Measurements from ENCODE around the gene KRT15.

KRT15 gene

DNA sequence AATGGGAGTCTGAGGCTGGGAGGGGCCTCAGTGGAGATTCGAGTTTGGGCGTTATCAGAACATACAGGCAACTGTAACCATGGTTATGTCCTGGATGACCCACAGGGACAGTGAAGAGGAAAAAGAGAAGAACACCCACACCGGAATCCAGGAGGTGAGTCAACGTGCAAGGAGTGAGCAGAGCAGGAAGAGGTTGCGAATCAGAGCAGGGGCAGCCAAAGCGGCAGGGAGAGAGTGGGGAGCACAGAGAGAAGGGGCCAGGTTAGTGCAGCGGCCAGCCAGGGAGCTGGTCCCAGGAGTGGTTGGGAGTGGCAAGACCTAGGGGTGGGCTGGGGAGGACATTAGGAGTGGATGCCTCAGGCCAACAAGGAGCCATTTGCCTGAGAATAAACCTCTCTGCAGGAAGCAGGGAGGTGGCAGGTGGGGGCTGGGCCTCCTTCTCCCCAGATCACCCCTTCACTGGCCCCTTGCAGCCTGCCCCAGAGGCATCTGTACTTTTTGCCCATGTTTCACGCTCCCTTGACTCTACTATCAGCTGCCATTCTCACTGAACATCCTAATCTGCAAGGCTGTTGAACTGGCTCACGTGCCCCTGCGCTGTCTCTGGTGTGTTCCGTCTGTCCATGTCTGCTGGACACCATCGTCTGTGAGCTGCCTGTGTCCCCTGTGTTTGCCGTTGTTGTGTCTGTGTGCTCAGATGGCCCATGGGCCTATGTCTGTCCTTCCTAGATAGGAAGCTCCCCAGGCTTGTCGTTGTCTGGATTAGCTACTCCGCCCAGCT, 18.4 kb downstream of the KRT15 start:
- TF ChIP-seq ZFX (IDR thresholded peaks at IDR 0.05; ENCODE audit: borderline replicate concordance), result no peak
- TF ChIP-seq, protein P1, sequence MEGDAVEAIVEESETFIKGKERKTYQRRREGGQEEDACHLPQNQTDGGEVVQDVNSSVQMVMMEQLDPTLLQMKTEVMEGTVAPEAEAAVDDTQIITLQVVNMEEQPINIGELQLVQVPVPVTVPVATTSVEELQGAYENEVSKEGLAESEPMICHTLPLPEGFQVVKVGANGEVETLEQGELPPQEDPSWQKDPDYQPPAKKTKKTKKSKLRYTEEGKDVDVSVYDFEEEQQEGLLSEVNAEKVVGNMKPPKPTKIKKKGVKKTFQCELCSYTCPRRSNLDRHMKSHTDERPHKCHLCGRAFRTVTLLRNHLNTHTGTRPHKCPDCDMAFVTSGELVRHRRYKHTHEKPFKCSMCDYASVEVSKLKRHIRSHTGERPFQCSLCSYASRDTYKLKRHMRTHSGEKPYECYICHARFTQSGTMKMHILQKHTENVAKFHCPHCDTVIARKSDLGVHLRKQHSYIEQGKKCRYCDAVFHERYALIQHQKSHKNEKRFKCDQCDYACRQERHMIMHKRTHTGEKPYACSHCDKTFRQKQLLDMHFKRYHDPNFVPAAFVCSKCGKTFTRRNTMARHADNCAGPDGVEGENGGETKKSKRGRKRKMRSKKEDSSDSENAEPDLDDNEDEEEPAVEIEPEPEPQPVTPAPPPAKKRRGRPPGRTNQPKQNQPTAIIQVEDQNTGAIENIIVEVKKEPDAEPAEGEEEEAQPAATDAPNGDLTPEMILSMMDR (IDR thresholded peaks at IDR 0.05), result no peak
- no peak overlapping the region for H3K27ac ChIP-seq

DNA sequence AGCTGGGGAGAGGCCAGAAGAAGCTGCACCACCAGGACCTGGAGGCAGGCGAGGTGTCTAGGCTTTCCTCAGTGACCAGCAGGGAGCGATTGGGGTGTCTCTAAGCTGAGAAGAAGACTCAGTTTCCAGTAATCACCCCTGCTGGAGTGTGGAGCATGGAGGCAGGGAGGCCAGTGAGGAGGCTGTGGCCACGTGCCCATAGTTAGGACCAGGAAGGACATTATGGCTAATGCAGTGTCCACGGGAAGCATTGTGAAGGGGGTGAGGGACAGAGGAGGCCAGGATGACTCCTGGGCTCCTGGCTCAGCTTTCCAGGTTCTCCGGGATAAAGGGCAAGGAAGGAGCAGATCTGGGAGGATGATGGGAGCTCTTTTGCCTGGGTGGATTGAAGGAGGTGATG, 19.0 kb downstream of the KRT15 start:
- H3K27ac ChIP-seq, result no peak overlapping the region
- TF ChIP-seq ZFX (IDR thresholded peaks at IDR 0.05; ENCODE audit: borderline replicate concordance), result no peak
- TF ChIP-seq, protein P1 (IDR thresholded peaks at IDR 0.05), result no peak

DNA sequence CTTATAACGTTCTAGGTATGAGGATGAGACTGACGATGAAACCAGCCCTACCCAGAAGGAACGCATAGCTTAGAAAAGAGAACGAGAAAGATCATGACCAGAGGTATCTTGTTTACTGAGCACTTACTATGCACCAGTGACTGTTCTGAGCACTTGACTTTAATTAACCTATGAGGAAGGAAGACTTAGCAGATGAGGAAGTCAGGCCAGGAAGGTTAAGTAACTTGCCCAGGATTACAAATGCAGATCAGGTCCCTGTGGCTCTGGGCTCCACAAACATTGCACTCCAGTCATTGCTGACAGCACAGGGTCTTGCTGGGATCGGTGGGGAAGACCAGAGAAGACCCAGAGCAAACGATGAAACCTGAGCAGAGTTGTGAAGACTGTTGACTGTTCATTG, 20.4 kb downstream of the KRT15 start:
- H3K27ac ChIP-seq, result no peak overlapping the region
- TF ChIP-seq, protein P1 (IDR thresholded peaks at IDR 0.05), result no peak
- no peak for TF ChIP-seq ZFX (IDR thresholded peaks at IDR 0.05; ENCODE audit: borderline replicate concordance)

DNA sequence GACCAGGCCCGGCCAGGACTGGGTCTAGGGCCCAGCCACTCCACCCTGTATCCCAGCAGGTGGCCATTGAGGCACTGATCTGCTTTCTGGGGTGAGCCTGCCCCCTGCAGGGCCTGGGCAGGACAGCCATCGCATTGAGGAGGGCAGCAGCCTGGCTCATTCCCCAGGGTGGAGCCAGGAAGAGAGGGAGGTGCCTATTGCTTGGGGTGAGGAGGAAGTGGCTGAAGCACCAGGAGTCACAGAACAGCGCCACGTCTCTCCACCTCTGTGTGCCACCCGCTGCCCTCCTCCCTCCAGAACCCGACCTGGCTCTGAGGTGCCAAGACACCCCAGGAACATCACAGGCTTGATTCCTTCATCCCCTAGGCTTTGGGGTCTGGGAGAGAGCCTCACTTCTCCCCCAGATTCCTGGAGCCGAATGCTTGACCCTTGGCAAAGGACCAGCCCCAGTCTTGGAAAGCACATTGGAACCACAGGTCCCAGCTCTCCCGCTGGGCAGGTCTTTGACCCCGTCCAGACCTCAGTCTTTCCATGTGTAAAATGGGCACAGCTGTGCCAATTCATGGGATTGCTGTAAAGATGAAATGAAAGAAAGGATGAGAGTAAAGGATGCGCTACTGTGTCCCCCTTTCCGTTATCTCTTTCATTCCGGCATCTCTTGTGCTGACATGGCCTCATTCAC, 21.7 kb downstream of the KRT15 start:
- TF ChIP-seq, protein P1 (IDR thresholded peaks at IDR 0.05), result peak; percentile 64
- TF ChIP-seq ZFX (IDR thresholded peaks at IDR 0.05; ENCODE audit: borderline replicate concordance), result no peak
- H3K27ac ChIP-seq, result no peak overlapping the region

DNA sequence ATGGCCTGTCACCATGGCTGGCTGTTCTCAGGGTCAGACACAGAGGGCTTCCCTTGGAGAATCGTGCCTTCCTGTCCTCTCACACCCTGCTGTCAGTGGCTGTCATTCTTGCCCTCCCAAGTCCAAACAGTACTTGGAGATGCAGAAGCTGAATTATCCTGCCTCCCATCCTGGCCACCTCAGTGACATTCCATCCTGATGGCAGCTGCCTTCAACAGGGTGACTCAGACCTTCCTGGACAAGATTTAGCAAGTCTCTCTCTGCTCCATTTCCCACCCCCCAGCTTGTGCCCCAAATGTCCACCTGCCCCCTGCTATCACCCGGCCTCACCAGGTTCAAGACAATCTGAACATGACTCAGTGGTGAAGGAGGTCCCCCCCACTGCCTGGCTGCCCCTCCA, 24.2 kb downstream of the KRT15 start:
- TF ChIP-seq, protein P1 (IDR thresholded peaks at IDR 0.05), result no peak
- no peak for TF ChIP-seq ZFX (IDR thresholded peaks at IDR 0.05; ENCODE audit: borderline replicate concordance)
- H3K27ac ChIP-seq, result no peak overlapping the region

DNA sequence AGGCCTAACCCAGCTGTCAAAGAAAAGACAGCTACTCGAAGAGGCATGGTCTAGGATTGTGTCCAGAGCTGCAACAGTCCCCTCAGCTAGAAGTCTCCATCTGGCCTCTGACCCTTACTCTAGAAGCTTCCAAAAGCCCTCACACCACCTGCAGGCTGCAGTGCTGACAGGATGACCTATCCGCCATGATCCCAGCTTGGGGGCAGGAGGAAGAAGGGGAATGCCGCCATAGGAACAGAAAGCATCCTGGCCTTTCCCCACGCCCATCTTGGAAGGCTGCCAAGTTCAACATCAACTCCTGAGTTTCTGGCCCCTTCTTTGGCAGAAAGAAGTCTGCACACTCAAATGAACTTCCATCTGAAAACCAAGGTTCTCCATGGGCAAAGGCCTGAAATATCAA, 25.9 kb downstream of the KRT15 start:
- TF ChIP-seq ZFX (IDR thresholded peaks at IDR 0.05; ENCODE audit: borderline replicate concordance), result no peak
- TF ChIP-seq, protein P1 (IDR thresholded peaks at IDR 0.05), result no peak
- no peak overlapping the region for H3K27ac ChIP-seq

DNA sequence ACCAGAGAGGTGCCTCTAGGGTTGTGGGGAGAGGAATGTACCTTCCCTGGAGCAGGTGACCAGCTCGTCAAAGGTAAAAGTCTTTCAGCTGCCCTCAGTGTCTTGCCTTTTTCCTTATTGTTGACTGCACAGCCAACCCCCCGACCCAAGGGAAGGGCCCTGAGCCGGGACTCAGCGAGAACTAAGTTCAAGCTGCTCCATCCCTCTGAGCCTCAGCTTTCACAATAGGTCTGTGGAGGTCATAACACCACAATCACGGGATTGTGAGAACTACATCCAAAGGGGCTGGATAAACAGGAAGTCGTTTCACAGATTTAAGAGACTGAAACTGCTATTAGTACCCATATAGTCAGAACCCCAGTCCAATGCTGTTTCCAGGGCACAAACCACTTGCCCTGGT, 26.3 kb downstream of the KRT15 start:
- TF ChIP-seq ZFX (IDR thresholded peaks at IDR 0.05; ENCODE audit: borderline replicate concordance), result no peak
- TF ChIP-seq, protein P1 (IDR thresholded peaks at IDR 0.05), result no peak

More for the DNA sequence above, 26.3 kb downstream of the KRT15 start:
- no peak overlapping the region for H3K27ac ChIP-seq

Data from 22Rv1 (cell line).